GM23338 (cell line): ENCODE measurements around the gene PNPO. TPM values are rescaled to one million over a fixed set of nuclear protein-coding genes. Genes with fewer than 3 reads are reported as not detected.
A peak's percentile ranks its signal among the peaks of the same experiment; 100 is the strongest.

Experiments used
- ATAC-seq: fragments of 200-7000 bp; cut with Tn5 transposase; 3 replicates; pipeline ENCODE4 v1.9.1; 2020
- DNase-seq: peaks from one replicate; pipeline ENCODE4 v3.0.0-alpha.2; 2015; ENCODE audit warnings: low spot score
- H2AFZ ChIP-seq: fragments of 200-600 bp; sonication (generic); 2 replicates; pipeline ENCODE4 v1.8.0; 2016; ENCODE audit warnings: antibody characterized with exemption, mild to moderate bottlenecking, moderate library complexity
- H3F3A ChIP-seq: fragments of 200-600 bp; sonication (generic); replicated peaks from 2 replicates; pipeline ENCODE4 v1.8.0; 2017; ENCODE audit warnings: antibody characterized with exemption, mixed run types, low read depth
- H3K27ac ChIP-seq: fragments of 200-600 bp; sonication (generic); 2 replicates; pipeline ENCODE4 v1.6.1; 2016; ENCODE audit warnings: low read depth
- H3K27me3 ChIP-seq: fragments of 200-600 bp; sonication (generic); 2 replicates; pipeline ENCODE4 v1.8.0; 2016; ENCODE audit warnings: mild to moderate bottlenecking, mixed run types, moderate library complexity; ENCODE audit not compliant: insufficient read depth
- H3K36me3 ChIP-seq: fragments of 200-600 bp; sonication (generic); 2 replicates; pipeline ENCODE4 v1.8.0; 2016; ENCODE audit warnings: mild to moderate bottlenecking; ENCODE audit not compliant: insufficient read depth
- H3K4me1 ChIP-seq: fragments of 200-600 bp; sonication (generic); 2 replicates; pipeline ENCODE4 v1.8.0; 2016; ENCODE audit warnings: mild to moderate bottlenecking, moderate library complexity; ENCODE audit not compliant: insufficient read depth
- H3K4me2 ChIP-seq: fragments of 200-600 bp; sonication (generic); 2 replicates; pipeline ENCODE4 v1.7.1; 2017; ENCODE audit warnings: mixed run types
- H3K4me3 ChIP-seq: fragments of 200-600 bp; sonication (generic); 2 replicates; pipeline ENCODE4 v1.6.1; 2016; ENCODE audit warnings: mixed run types
- H3K79me2 ChIP-seq: fragments of 200-600 bp; sonication (generic); replicated peaks from 2 replicates; pipeline ENCODE4 v1.8.0; 2017; ENCODE audit warnings: mild to moderate bottlenecking; ENCODE audit not compliant: insufficient read depth
- H3K9me2 ChIP-seq: fragments of 200-600 bp; sonication (generic); 2 replicates; pipeline ENCODE4 v1.8.0; 2017; ENCODE audit not compliant: insufficient read depth
- H4K20me1 ChIP-seq: fragments of 200-600 bp; sonication (generic); replicated peaks from 2 replicates; pipeline ENCODE4 v1.8.0; 2017; ENCODE audit warnings: mild to moderate bottlenecking; ENCODE audit not compliant: insufficient read depth
- H3K27ac Mint-ChIP-seq: 2 replicates; pipeline ENCODE4 v1.8.0; 2020; ENCODE audit warnings: inconsistent platforms, mild to moderate bottlenecking, moderate library complexity, mixed read lengths
- H3K27me3 Mint-ChIP-seq: 3 replicates; pipeline ENCODE4 v1.8.0; 2022; ENCODE audit warnings: low read depth, mild to moderate bottlenecking, moderate library complexity, mixed read lengths, inconsistent platforms; ENCODE audit not compliant: insufficient read depth, poor library complexity
- H3K36me3 Mint-ChIP-seq: 3 replicates; pipeline ENCODE4 v1.8.0; 2021; ENCODE audit warnings: low read depth, mild to moderate bottlenecking, inconsistent platforms, moderate library complexity, mixed read lengths
- H3K4me1 Mint-ChIP-seq: 3 replicates; pipeline ENCODE4 v1.8.0; 2020; ENCODE audit warnings: mild to moderate bottlenecking, inconsistent platforms, mixed read lengths
- H3K4me3 Mint-ChIP-seq: 3 replicates; pipeline ENCODE4 v1.8.0; 2021; ENCODE audit warnings: moderate library complexity, mild to moderate bottlenecking, inconsistent platforms, mixed read lengths
- H3K9me3 Mint-ChIP-seq: 3 replicates; pipeline ENCODE4 v1.8.0; 2020; ENCODE audit warnings: moderate library complexity, mild to moderate bottlenecking, inconsistent platforms, mixed read lengths
- CREB1 ChIP-seq: fragments of 250-450 bp; sonication (Bioruptor Pico); IDR thresholded peaks from 2 replicates; pipeline ENCODE4 v1.5.0; 2020; ENCODE audit warnings: low read depth, mild to moderate bottlenecking, moderate library complexity
- EZH2 ChIP-seq: fragments of 200-600 bp; sonication (generic); IDR thresholded peaks from one replicate; pipeline ENCODE4 v1.8.0; 2017; ENCODE audit warnings: antibody characterized with exemption, mild to moderate bottlenecking, low read depth; ENCODE audit not compliant: unreplicated experiment
- EZH2phosphoT487 ChIP-seq: fragments of 200-600 bp; sonication (generic); IDR thresholded peaks from one replicate; pipeline ENCODE4 v1.8.1; 2018; ENCODE audit warnings: antibody characterized with exemption; ENCODE audit not compliant: unreplicated experiment
- JUNB ChIP-seq: IDR thresholded peaks from one replicate; pipeline ENCODE4 v1.6.1; 2016; ENCODE audit warnings: antibody characterized with exemption; ENCODE audit not compliant: unreplicated experiment
- NANOG ChIP-seq: IDR thresholded peaks from 2 replicates; pipeline ENCODE4 v1.6.1; 2016; ENCODE audit warnings: antibody characterized with exemption, borderline replicate concordance
- POLR2AphosphoS5 ChIP-seq: IDR thresholded peaks from 2 replicates; pipeline ENCODE4 v1.6.1; 2016; ENCODE audit warnings: antibody characterized with exemption, low read depth
- STAT1 ChIP-seq: IDR thresholded peaks from one replicate; pipeline ENCODE4 v1.6.1; 2016; ENCODE audit warnings: antibody characterized with exemption; ENCODE audit not compliant: unreplicated experiment
- ZNF114 ChIP-seq: fragments of 250-450 bp; sonication (Bioruptor Pico); IDR thresholded peaks from 2 replicates; pipeline ENCODE4 v1.5.0; 2020; ENCODE audit warnings: mild to moderate bottlenecking, moderate library complexity
- ZNF331 ChIP-seq: fragments of 250-450 bp; sonication (Bioruptor Pico); IDR thresholded peaks from 2 replicates; pipeline ENCODE4 v1.5.0; 2020; ENCODE audit warnings: low read depth, mild to moderate bottlenecking, moderate library complexity
- polyA plus RNA-seq: library from polyadenylated mRNA; unstranded; fragments of >200 nt; fragmentation: Nextera tagmentation; extraction: Ambion mirVana; gene quantifications from 2 replicates; pipeline ENCODE4 v1.2.1, GENCODE V29; 2016
- total RNA-seq: library from RNA; depleted of rRNA; stranded (reverse); fragments of >200 nt; shearing (Covaris generic); gene quantifications from 2 replicates; pipeline ENCODE4 v1.2.3, GENCODE V29; 2014
- TF ChIP-seq, protein P1 (sequence below), 2 experiments: fragments of 200-600 bp in 1 of 2; sonication (generic) in 1 of 2; conservative IDR thresholded peaks; 2 replicates each; pipeline versions ENCODE4 v1.5.1 to v1.6.1; 2016 to 2017; ENCODE audit warnings: antibody characterized with exemption in 2 of 2, low read depth in 2 of 2, mild to moderate bottlenecking in 2 of 2, moderate library complexity in 1 of 2
- TF ChIP-seq, protein P2 (sequence below): IDR thresholded peaks from one replicate; pipeline ENCODE4 v1.6.1; 2018; ENCODE audit warnings: antibody characterized with exemption; ENCODE audit not compliant: unreplicated experiment
- TF ChIP-seq, protein P3 (sequence below): IDR thresholded peaks from 2 replicates; pipeline ENCODE4 v1.6.1; 2016; ENCODE audit warnings: antibody characterized with exemption
- TF ChIP-seq, protein P4 (sequence below): fragments of 250-450 bp; sonication (Bioruptor Pico); IDR thresholded peaks from 2 replicates; pipeline ENCODE4 v1.5.0; 2020; ENCODE audit warnings: mild to moderate bottlenecking, moderate library complexity

Gene PNPO
- total and polyA plus RNA-seq, 2 experiments from 2014 or later: 5.0 to 12.7 TPM

DNA sequence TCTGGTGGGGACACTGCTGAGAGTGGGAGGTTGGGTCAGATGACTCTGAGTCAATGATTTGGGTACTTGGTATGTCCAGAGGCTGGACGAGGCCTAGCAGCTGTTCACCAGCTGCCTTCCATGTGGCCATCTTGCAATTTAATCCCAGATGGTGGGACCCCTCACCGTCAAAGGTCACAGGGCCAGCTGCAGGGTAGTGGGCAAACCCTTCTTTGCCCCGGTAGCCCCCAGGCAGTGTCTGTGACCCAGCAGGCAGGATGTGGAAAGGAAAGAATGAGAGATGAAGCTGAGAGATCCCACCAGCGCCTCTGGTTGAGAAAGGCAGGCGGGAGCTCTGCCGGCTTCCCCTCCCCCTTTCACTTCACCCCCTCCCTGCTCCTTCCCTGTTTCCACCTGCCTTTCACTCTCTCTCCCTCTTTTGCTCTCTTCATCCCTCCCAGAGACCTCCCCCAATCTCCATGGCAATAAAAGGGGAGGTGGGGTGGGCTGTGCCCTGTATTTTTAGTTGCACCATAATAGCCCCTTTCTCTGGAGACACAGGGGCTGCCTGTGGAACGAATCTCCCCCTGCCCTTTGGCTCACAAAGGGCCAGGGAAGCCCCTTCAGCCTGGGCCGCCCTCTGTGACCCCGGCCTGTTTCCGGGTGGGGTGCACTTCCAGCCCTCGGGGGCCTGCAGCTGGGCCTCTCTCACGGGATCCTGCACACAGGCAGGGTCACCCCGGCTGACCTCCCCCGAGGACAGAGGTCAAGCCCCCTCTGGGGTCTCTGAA lies 49.8 kb downstream of the PNPO start:
- peak overlapping the region; percentile 98 for H2AFZ ChIP-seq
- H3K9me2 ChIP-seq: no peaks in the 10 kb centered on the region
- H3K79me2 ChIP-seq: no peaks in the 10 kb centered on the region
- H3K4me1 Mint-ChIP-seq: peaks cover 83% of the 10 kb centered on the region
- 0 out of 2 replicates have a peak, but pooled peaks cover 6% of the 10 kb centered on the region for H3F3A ChIP-seq
- peak overlapping the region; percentile 74 for H3K4me2 ChIP-seq
- ATAC-seq (peak; percentile 32), DNase-seq (peak; percentile 75)
- H3K27me3 Mint-ChIP-seq: peaks cover 20% of the 10 kb centered on the region
- H3K4me1 ChIP-seq: peaks cover 51% of the 10 kb centered on the region
- no peaks in the 10 kb centered on the region for H3K36me3 Mint-ChIP-seq
- H3K9me3 Mint-ChIP-seq: no peaks in the 10 kb centered on the region
- peak overlapping the region; percentile 38; the same call in 2 of the 3 replicates for H3K4me3 Mint-ChIP-seq
- peak overlapping the region; percentile 73 for H3K27ac Mint-ChIP-seq
- no peaks in the 10 kb centered on the region for H3K36me3 ChIP-seq
- H3K27me3 ChIP-seq: no peaks in the 10 kb centered on the region
- no peaks in the 10 kb centered on the region for H4K20me1 ChIP-seq
- peak overlapping the region; percentile 45 for H3K4me3 ChIP-seq
- H3K27ac ChIP-seq: no peak overlapping the region
- TF ChIP-seq, protein P1, sequence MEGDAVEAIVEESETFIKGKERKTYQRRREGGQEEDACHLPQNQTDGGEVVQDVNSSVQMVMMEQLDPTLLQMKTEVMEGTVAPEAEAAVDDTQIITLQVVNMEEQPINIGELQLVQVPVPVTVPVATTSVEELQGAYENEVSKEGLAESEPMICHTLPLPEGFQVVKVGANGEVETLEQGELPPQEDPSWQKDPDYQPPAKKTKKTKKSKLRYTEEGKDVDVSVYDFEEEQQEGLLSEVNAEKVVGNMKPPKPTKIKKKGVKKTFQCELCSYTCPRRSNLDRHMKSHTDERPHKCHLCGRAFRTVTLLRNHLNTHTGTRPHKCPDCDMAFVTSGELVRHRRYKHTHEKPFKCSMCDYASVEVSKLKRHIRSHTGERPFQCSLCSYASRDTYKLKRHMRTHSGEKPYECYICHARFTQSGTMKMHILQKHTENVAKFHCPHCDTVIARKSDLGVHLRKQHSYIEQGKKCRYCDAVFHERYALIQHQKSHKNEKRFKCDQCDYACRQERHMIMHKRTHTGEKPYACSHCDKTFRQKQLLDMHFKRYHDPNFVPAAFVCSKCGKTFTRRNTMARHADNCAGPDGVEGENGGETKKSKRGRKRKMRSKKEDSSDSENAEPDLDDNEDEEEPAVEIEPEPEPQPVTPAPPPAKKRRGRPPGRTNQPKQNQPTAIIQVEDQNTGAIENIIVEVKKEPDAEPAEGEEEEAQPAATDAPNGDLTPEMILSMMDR (conservative IDR thresholded peaks at IDR 0.05; ENCODE audit: low read depth in 2 of 2): no peak
- TF ChIP-seq EZH2phosphoT487 (no peak), ZNF331 (CRISPR knock-in tag) (no peak), ZNF114 (CRISPR knock-in tag) (no peak), CREB1 (no peak), STAT1 (no peak), NANOG (no peak), EZH2 (no peak), JUNB (no peak), POLR2AphosphoS5 (no peak)
- TF ChIP-seq, protein P2, sequence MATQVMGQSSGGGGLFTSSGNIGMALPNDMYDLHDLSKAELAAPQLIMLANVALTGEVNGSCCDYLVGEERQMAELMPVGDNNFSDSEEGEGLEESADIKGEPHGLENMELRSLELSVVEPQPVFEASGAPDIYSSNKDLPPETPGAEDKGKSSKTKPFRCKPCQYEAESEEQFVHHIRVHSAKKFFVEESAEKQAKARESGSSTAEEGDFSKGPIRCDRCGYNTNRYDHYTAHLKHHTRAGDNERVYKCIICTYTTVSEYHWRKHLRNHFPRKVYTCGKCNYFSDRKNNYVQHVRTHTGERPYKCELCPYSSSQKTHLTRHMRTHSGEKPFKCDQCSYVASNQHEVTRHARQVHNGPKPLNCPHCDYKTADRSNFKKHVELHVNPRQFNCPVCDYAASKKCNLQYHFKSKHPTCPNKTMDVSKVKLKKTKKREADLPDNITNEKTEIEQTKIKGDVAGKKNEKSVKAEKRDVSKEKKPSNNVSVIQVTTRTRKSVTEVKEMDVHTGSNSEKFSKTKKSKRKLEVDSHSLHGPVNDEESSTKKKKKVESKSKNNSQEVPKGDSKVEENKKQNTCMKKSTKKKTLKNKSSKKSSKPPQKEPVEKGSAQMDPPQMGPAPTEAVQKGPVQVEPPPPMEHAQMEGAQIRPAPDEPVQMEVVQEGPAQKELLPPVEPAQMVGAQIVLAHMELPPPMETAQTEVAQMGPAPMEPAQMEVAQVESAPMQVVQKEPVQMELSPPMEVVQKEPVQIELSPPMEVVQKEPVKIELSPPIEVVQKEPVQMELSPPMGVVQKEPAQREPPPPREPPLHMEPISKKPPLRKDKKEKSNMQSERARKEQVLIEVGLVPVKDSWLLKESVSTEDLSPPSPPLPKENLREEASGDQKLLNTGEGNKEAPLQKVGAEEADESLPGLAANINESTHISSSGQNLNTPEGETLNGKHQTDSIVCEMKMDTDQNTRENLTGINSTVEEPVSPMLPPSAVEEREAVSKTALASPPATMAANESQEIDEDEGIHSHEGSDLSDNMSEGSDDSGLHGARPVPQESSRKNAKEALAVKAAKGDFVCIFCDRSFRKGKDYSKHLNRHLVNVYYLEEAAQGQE: no peak
- TF ChIP-seq, protein P3, sequence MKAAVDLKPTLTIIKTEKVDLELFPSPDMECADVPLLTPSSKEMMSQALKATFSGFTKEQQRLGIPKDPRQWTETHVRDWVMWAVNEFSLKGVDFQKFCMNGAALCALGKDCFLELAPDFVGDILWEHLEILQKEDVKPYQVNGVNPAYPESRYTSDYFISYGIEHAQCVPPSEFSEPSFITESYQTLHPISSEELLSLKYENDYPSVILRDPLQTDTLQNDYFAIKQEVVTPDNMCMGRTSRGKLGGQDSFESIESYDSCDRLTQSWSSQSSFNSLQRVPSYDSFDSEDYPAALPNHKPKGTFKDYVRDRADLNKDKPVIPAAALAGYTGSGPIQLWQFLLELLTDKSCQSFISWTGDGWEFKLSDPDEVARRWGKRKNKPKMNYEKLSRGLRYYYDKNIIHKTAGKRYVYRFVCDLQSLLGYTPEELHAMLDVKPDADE: no peak
- TF ChIP-seq, protein P4, sequence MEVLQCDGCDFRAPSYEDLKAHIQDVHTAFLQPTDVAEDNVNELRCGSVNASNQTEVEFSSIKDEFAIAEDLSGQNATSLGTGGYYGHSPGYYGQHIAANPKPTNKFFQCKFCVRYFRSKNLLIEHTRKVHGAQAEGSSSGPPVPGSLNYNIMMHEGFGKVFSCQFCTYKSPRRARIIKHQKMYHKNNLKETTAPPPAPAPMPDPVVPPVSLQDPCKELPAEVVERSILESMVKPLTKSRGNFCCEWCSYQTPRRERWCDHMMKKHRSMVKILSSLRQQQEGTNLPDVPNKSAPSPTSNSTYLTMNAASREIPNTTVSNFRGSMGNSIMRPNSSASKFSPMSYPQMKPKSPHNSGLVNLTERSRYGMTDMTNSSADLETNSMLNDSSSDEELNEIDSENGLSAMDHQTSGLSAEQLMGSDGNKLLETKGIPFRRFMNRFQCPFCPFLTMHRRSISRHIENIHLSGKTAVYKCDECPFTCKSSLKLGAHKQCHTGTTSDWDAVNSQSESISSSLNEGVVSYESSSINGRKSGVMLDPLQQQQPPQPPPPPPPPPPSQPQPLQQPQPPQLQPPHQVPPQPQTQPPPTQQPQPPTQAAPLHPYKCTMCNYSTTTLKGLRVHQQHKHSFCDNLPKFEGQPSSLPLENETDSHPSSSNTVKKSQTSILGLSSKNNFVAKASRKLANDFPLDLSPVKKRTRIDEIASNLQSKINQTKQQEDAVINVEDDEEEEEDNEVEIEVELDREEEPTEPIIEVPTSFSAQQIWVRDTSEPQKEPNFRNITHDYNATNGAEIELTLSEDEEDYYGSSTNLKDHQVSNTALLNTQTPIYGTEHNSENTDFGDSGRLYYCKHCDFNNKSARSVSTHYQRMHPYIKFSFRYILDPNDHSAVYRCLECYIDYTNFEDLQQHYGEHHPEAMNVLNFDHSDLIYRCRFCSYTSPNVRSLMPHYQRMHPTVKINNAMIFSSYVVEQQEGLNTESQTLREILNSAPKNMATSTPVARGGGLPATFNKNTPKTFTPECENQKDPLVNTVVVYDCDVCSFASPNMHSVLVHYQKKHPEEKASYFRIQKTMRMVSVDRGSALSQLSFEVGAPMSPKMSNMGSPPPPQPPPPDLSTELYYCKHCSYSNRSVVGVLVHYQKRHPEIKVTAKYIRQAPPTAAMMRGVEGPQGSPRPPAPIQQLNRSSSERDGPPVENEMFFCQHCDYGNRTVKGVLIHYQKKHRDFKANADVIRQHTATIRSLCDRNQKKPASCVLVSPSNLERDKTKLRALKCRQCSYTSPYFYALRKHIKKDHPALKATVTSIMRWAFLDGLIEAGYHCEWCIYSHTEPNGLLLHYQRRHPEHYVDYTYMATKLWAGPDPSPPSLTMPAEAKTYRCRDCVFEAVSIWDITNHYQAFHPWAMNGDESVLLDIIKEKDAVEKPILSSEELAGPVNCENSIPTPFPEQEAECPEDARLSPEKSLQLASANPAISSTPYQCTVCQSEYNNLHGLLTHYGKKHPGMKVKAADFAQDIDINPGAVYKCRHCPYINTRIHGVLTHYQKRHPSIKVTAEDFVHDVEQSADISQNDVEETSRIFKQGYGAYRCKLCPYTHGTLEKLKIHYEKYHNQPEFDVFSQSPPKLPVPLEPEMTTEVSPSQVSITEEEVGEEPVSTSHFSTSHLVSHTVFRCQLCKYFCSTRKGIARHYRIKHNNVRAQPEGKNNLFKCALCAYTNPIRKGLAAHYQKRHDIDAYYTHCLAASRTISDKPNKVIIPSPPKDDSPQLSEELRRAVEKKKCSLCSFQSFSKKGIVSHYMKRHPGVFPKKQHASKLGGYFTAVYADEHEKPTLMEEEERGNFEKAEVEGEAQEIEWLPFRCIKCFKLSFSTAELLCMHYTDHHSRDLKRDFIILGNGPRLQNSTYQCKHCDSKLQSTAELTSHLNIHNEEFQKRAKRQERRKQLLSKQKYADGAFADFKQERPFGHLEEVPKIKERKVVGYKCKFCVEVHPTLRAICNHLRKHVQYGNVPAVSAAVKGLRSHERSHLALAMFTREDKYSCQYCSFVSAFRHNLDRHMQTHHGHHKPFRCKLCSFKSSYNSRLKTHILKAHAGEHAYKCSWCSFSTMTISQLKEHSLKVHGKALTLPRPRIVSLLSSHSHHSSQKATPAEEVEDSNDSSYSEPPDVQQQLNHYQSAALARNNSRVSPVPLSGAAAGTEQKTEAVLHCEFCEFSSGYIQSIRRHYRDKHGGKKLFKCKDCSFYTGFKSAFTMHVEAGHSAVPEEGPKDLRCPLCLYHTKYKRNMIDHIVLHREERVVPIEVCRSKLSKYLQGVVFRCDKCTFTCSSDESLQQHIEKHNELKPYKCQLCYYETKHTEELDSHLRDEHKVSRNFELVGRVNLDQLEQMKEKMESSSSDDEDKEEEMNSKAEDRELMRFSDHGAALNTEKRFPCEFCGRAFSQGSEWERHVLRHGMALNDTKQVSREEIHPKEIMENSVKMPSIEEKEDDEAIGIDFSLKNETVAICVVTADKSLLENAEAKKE: no peak
